Activated T-cell treated with anti-CD3 and anti-CD28 coated beads for 24 hours (primary cell): Measurements from ENCODE around the gene CPS1.

ENCODE experiments used
- DNase-seq: peaks from one replicate; pipeline ENCODE4 v3.0.0-alpha.2; 2020; ENCODE audit warnings: low read depth

Gene CPS1

GRCh38 chr2:210686401-210686800, 130.0 kb downstream of the CPS1 start:
- no peak for DNase-seq

GRCh38 chr2:210687786-210688470, 131.5 kb downstream of the CPS1 start:
- DNase-seq = no peak

GRCh38 chr2:210707900-210708299, 151.5 kb downstream of the CPS1 start:
- no peak for DNase-seq

GRCh38 chr2:210713122-210713521, 156.7 kb downstream of the CPS1 start:
- DNase-seq = no peak

GRCh38 chr2:210715560-210716082, 159.2 kb downstream of the CPS1 start:
- no peak for DNase-seq

GRCh38 chr2:210718503-210718902, 162.1 kb downstream of the CPS1 start:
- DNase-seq = no peak

- DNase-seq = no peak
Measured at GRCh38 chr2:210722092-210722491, 165.7 kb downstream of the CPS1 start.

GRCh38 chr2:210727549-210727948, 171.2 kb downstream of the CPS1 start:
- no peak for DNase-seq
